Nephron (organoid): ENCODE results near the gene KDM5B.

Source experiments
- H3K27ac Mint-ChIP-seq, 3 experiments: 2 replicates each; pipeline ENCODE4 v1.8.0; 2020; ENCODE audit warnings: mixed read lengths in 3 of 3, mild to moderate bottlenecking in 2 of 3, moderate library complexity in 1 of 3
- H3K27me3 Mint-ChIP-seq: 2 replicates; pipeline ENCODE4 v1.8.0; 2021; ENCODE audit warnings: low read depth, mild to moderate bottlenecking, moderate library complexity, mixed read lengths
- H3K36me3 Mint-ChIP-seq: 2 replicates; pipeline ENCODE4 v1.8.0; 2020; ENCODE audit warnings: low read depth, mixed read lengths
- H3K4me1 Mint-ChIP-seq: 2 replicates; pipeline ENCODE4 v1.8.0; 2020; ENCODE audit warnings: mixed read lengths
- H3K4me3 Mint-ChIP-seq, 3 experiments: 2 replicates each; pipeline ENCODE4 v1.8.0; 2020; ENCODE audit warnings: mild to moderate bottlenecking in 3 of 3, mixed read lengths in 3 of 3, moderate library complexity in 2 of 3
- H3K9me3 Mint-ChIP-seq: 2 replicates; pipeline ENCODE4 v1.8.0; 2020; ENCODE audit warnings: mixed read lengths
- CTCF ChIP-seq, 3 experiments: fragments of 200-600 bp; sonication (generic); IDR thresholded peaks; one replicate each; pipeline ENCODE4 v1.5.0; 2021; ENCODE audit warnings: antibody characterized with exemption in 3 of 3; ENCODE audit not compliant: unreplicated experiment in 3 of 3

The KDM5B gene

GRCh38 chr1:202791077-202791747, 17.0 kb downstream of the KDM5B start:
- peak overlapping the region in 1 of 3 experiments; percentile 16 for H3K27ac Mint-ChIP-seq
- no peak overlapping the region for H3K4me3 Mint-ChIP-seq
- H3K36me3 Mint-ChIP-seq = peaks cover 16% of the 10 kb centered on the region
- peaks cover 11% of the 10 kb centered on the region for H3K4me1 Mint-ChIP-seq
- no peaks in the 10 kb centered on the region for H3K9me3 Mint-ChIP-seq
- no peaks in the 10 kb centered on the region for H3K27me3 Mint-ChIP-seq
- no peak for TF ChIP-seq CTCF (IDR thresholded peaks at IDR 0.05; ENCODE audit: unreplicated experiment in 3 of 3)

GRCh38 chr1:202788800-202789199, 19.4 kb downstream of the KDM5B start:
- H3K27ac Mint-ChIP-seq = peak overlapping the region in 2 of 3 experiments; percentile 4 to 64
- H3K9me3 Mint-ChIP-seq = no peaks in the 10 kb centered on the region
- TF ChIP-seq CTCF (IDR thresholded peaks at IDR 0.05; ENCODE audit: unreplicated experiment in 3 of 3) = no peak
- no peaks in the 10 kb centered on the region for H3K27me3 Mint-ChIP-seq
- no peak overlapping the region for H3K4me3 Mint-ChIP-seq
- H3K4me1 Mint-ChIP-seq = peaks cover 15% of the 10 kb centered on the region
- peaks cover 16% of the 10 kb centered on the region for H3K36me3 Mint-ChIP-seq

- Mint-ChIP-seq H3K9me3 (no peaks in the 10 kb centered on the region), H3K4me1 (peaks cover 10% of the 10 kb centered on the region), H3K4me3 (no peak overlapping the region), H3K27me3 (no peaks in the 10 kb centered on the region), H3K27ac (no peak overlapping the region), H3K36me3 (peaks cover 16% of the 10 kb centered on the region)
- TF ChIP-seq CTCF (IDR thresholded peaks at IDR 0.05; ENCODE audit: unreplicated experiment in 3 of 3) = no peak
These were observed 21.4 kb downstream of the KDM5B start for GRCh38 chr1:202786804-202787203.

- no peaks in the 10 kb centered on the region for H3K9me3 Mint-ChIP-seq
- no peaks in the 10 kb centered on the region for H3K27me3 Mint-ChIP-seq
- peaks cover 9% of the 10 kb centered on the region for H3K36me3 Mint-ChIP-seq
- H3K4me3 Mint-ChIP-seq = no peak overlapping the region
- no peak for TF ChIP-seq CTCF (IDR thresholded peaks at IDR 0.05; ENCODE audit: unreplicated experiment in 3 of 3)
- peak overlapping the region in 1 of 3 experiments; percentile 49 for H3K27ac Mint-ChIP-seq
- peaks cover 15% of the 10 kb centered on the region for H3K4me1 Mint-ChIP-seq
These were observed 27.0 kb downstream of the KDM5B start for GRCh38 chr1:202781180-202781579.

GRCh38 chr1:202770135-202770534, 38.1 kb downstream of the KDM5B start:
- no peak overlapping the region for H3K4me3 Mint-ChIP-seq

More at GRCh38 chr1:202770135-202770534, 38.1 kb downstream of the KDM5B start:
- Mint-ChIP-seq H3K36me3 (peaks cover 73% of the 10 kb centered on the region), H3K9me3 (no peaks in the 10 kb centered on the region), H3K27me3 (no peaks in the 10 kb centered on the region), H3K4me1 (no peaks in the 10 kb centered on the region), H3K27ac (no peak overlapping the region)
- no peak for TF ChIP-seq CTCF (IDR thresholded peaks at IDR 0.05; ENCODE audit: unreplicated experiment in 3 of 3)
